Inferior parietal cortex (tissue), 1 donor: ENCODE measurements around the gene SOCS3.
"Not testable (repeated sequence)": the region's sequence is repeated elsewhere in the genome, so short reads cannot be mapped to it uniquely, and the experiment has no call there.

ENCODE experiments used
- DNase-seq: peaks from one replicate; pipeline ENCODE4 v3.0.0-alpha.2; 2016; ENCODE audit errors: extremely low spot score

Gene SOCS3

DNA sequence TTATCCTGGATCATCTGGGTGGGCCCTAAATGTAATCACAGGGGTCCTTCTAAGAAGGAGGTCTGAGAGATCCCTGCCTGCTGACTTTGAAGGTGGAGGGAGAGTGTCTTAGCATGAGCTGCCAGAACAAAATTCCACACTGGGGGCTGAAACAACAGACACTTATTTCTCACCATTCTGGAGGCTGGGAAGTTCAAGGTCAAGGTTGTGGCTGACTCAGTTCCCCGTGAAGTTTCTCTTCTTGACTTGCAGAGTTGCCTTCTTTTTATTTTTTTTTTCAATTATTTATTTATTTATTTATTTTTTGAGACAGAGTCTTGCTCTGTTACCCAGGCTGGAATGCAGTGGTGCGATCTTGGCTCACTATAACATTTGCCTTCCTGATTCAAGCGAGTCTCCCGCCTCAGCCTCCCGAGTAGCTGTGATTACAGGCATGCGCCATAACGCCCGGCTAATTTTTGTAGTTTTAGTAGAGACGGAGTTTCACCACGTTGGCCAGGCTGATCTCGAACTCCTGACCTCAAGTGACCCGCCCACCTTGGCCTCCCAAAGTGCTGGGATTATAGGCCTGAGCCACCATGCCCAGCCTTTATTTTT is 50.1 kb downstream of the SOCS3 start:
- not testable (repeated sequence) for DNase-seq

DNA sequence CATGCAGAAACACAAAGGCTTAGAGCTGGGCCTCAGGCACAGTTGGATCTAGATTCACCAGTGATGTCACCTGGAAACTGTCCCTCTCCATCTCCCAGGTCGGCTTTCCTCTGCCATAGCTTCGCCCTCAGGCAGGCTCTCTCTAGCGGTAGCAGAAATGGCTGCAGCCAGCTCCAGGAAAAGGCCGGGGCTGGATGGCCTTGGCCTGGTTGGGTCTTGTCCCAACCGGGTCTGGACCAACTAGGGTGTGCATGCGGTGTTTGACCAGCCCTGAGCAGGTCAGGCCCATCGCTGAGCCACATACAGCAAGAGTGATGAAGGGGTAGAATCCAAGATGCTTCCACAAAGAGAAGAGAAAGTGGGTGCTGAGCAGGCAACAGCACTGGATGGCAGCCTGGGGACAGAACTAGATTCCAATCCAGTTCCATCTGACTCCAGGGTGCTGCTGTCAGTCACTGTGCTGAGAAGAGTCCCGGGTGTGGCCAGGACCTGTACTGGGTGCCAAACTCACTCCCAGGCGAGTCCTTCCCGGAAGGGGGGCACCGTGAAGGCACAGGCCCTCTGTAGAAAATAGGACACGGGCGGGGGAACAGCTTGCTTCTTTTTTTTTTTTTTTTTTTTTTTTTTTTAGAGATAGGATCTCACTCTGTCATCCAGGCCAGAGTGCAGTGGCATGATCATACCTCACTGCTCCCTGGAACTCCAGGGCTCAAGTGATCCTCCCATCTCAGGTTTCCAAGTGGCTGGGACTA is 51.8 kb downstream of the SOCS3 start:
- DNase-seq = no peak

DNA sequence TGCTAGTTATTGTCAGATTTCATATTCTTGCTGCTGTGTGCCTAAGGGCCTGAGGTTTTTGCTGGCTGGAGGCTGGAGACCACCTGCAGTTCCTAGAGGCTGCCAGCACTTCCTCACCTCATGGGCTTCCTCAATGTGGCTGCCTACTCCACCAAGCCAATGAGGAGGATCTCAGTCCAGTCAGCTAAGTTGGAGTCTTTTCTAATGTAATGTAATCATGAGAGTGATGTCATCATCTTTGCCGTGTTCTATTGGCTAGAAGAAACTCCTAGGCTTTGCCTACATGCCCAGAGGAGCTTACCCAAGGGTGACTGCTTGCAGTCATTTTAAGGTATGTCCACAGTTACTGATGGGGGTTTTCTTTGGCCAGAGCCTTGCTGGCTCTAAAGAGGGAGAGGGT is 53.0 kb downstream of the SOCS3 start:
- DNase-seq = no peak
